GM12878 (cell line): ENCODE measurements around the gene MIER1. TPM values are rescaled to one million over a fixed set of nuclear protein-coding genes. Genes with fewer than 3 reads are reported as not detected.

Source experiments
- ATAC-seq: fragments of 200-7000 bp; cut with Tn5 transposase; 3 replicates; pipeline ENCODE4 v1.9.1; 2020; ENCODE audit warnings: mild to moderate bottlenecking, moderate library complexity
- BruUV-seq: library from RNA; stranded (reverse); fragments of 400-500 nt; replicated peaks from 2 replicates; lab custom pipeline; 2021; lab: Mats Ljungman, UMichigan
- CTCF ChIA-PET: fragments of 300-600 bp; sonication (Branson Sonifier 250); formaldehyde crosslinking; extraction: SDS; loops from one replicate; lab custom pipeline; 2021; ENCODE audit warnings: inconsistent platforms; lab: Yijun Ruan, JAX
- POLR2A ChIA-PET: fragments of 350-600 bp; formaldehyde crosslinking; extraction: SDS; loops from one replicate; lab custom pipeline; 2021; ENCODE audit warnings: inconsistent platforms; lab: Charles Lee
- RAD21 ChIA-PET: fragments of 300-600 bp; sonication (Branson Sonifier 250); formaldehyde crosslinking; loops from one replicate; lab custom pipeline; 2023; ENCODE audit warnings: antibody characterized with exemption; ENCODE audit not compliant: unreplicated experiment; lab: Charles Lee
- SMC1A ChIA-PET: fragments of 300-600 bp; sonication (Branson Sonifier 250); formaldehyde crosslinking; loops from one replicate; lab custom pipeline; 2023; ENCODE audit not compliant: unreplicated experiment, uncharacterized antibody; lab: Charles Lee
- DNase-seq: peaks from one replicate; pipeline ENCODE4 v3.0.0-alpha.2; 2011; ENCODE audit warnings: low read depth, low spot score
- FAIRE-seq: peaks from 3 replicates; lab custom pipeline; 2011; peaks lifted over from hg19 to GRCh38; lab: Jason Lieb, UNC
- H2AFZ ChIP-seq: 2 replicates; pipeline ENCODE4 v1.6.0; 2011; ENCODE audit warnings: low read depth, low read length, control low read depth; ENCODE audit not compliant: control insufficient read depth
- H3K27ac ChIP-seq: 2 replicates; pipeline ENCODE4 v1.5.1; 2011; ENCODE audit warnings: control low read depth; ENCODE audit not compliant: control insufficient read depth, insufficient read depth
- H3K27me3 ChIP-seq, 2 experiments: replicated peaks in 1 of 2; 2 replicates each; pipeline versions ENCODE4 v1.6.0 to v1.6.1; 2011; ENCODE audit warnings: low read length in 1 of 2; ENCODE audit not compliant: control insufficient read depth in 2 of 2, insufficient read depth in 2 of 2
- H3K36me3 ChIP-seq, 2 experiments: 2 replicates each; pipeline ENCODE4 v1.5.1; 2011; ENCODE audit warnings: low read length in 1 of 2; ENCODE audit not compliant: control insufficient read depth in 2 of 2, insufficient read depth in 2 of 2
- H3K4me1 ChIP-seq: 2 replicates; pipeline ENCODE4 v1.6.1; 2011; ENCODE audit warnings: mild to moderate bottlenecking, low read length, moderate library complexity, mixed read lengths; ENCODE audit not compliant: control insufficient read depth, insufficient read depth
- H3K4me2 ChIP-seq: 2 replicates; pipeline ENCODE4 v1.6.0; 2011; ENCODE audit warnings: control low read depth; ENCODE audit not compliant: control insufficient read depth, insufficient read depth
- H3K4me3 ChIP-seq: fragments of 200-600 bp; sonication (generic); 2 replicates; pipeline ENCODE4 v1.5.1; 2016
- H3K79me2 ChIP-seq: 2 replicates; pipeline ENCODE4 v1.6.0; 2011; ENCODE audit warnings: low read length; ENCODE audit not compliant: control insufficient read depth, insufficient read depth
- H3K9ac ChIP-seq: 2 replicates; pipeline ENCODE4 v1.8.0; 2011; ENCODE audit warnings: low read length, control low read depth, mixed read lengths; ENCODE audit not compliant: control insufficient read depth, insufficient read depth
- H3K9me3 ChIP-seq: replicated peaks from 3 replicates; pipeline ENCODE4 v1.5.1; 2011; ENCODE audit warnings: mild to moderate bottlenecking, low read length; ENCODE audit not compliant: control insufficient read depth, insufficient read depth
- H4K20me1 ChIP-seq: 2 replicates; pipeline ENCODE4 v1.6.0; 2011; ENCODE audit not compliant: control insufficient read depth, insufficient read depth
- ETV6 ChIP-seq, 2 experiments: fragments of 450-650 bp in 1 of 2; IDR thresholded peaks in 1 of 2; conservative IDR thresholded peaks in 1 of 2; 2 replicates each; pipeline ENCODE4 v1.6.1; 2014; ENCODE audit warnings: antibody characterized with exemption in 1 of 2, borderline replicate concordance in 1 of 2, low read depth in 1 of 2, mild to moderate bottlenecking in 1 of 2, moderate library complexity in 1 of 2
- JUND ChIP-seq: IDR thresholded peaks from 2 replicates; pipeline ENCODE4 v1.6.1; 2012; ENCODE audit warnings: low read depth, mild to moderate bottlenecking, low read length, improper control_type of control experiment, moderate library complexity
- PML ChIP-seq: IDR thresholded peaks from 2 replicates; pipeline ENCODE4 v1.6.1; 2012; ENCODE audit warnings: low read length, inconsistent platforms
- TCF12 ChIP-seq: IDR thresholded peaks from 2 replicates; pipeline ENCODE4 v1.6.1; 2011; ENCODE audit warnings: low read depth, mild to moderate bottlenecking, low read length
- WGBS: methylation state at CpG from one replicate; pipeline ENCODE4 v1.1.6; 2016; ENCODE audit warnings: low lambda C conversion rate; ENCODE audit not compliant: insufficient replicate concordance, insufficient coverage; ENCODE audit errors: missing lambda C conversion rate; 5-methylcytosine and 5-hydroxymethylcytosine counted together
- in situ Hi-C: fragments of 300-500 bp; cut with MboI; formaldehyde crosslinking; loops from 9 replicates; pipeline ENCODE4 v1.14.3; 2018; ENCODE audit warnings: mixed read lengths
- intact Hi-C: fragments of 100-400 bp; cut with micrococcal nuclease; formaldehyde crosslinking; loops from one replicate; pipeline ENCODE4 v1.14.2; 2022; ENCODE audit not compliant: unreplicated experiment
- polyA plus RNA-seq, 11 experiments: library from polyadenylated mRNA; depleted of rRNA in 4 of 11; unstranded in 6 of 11; stranded (reverse) in 5 of 11; fragments of >200 nt; fragmentation: Nextera tagmentation in 4 of 11; fragmentation: Illumina TruSeq in 1 of 11; extraction: Ambion mirVana in 4 of 11; extraction: Trizol in 1 of 11; gene quantifications; 1 replicate in 1 of 11; 2 replicates in 10 of 11; pipeline versions ENCODE4 v1.2.1 to v1.2.3, GENCODE V29; 2011 to 2016; ENCODE audit warnings: inconsistent platforms in 2 of 11, missing spikeins in 2 of 11, low read depth in 1 of 11
- total RNA-seq, 4 experiments: library from RNA; depleted of rRNA in 3 of 4; stranded (reverse); fragments of >200 nt in 3 of 4; fragmentation: Illumina TruSeq in 1 of 4; extraction: Trizol in 1 of 4; gene quantifications; 2 replicates each; pipeline versions ENCODE4 v1.2.1 to v1.2.3, GENCODE V29; 2013 to 2021
- TF ChIP-seq, protein P1 (sequence below): IDR thresholded peaks from 2 replicates; pipeline ENCODE4 v1.6.1; 2011; ENCODE audit warnings: low read depth, low read length, improper control_type of control experiment, borderline replicate concordance
- TF ChIP-seq, protein P2 (sequence below): fragments of 450-650 bp; IDR thresholded peaks from 2 replicates; pipeline ENCODE4 v1.6.1; 2017; ENCODE audit warnings: antibody characterized with exemption, mild to moderate bottlenecking, moderate library complexity
- TF ChIP-seq, protein P3 (sequence below): IDR thresholded peaks from 2 replicates; pipeline ENCODE4 v1.6.1; 2012; ENCODE audit warnings: low read depth, low read length, improper control_type of control experiment

Gene MIER1
- total and polyA plus RNA-seq, 10 of the 15 experiments (the other 5 are each of a cell fraction or from before 2014, with no cell fraction given), result 13.6 to 39.8 (median 25.7) TPM

DNA sequence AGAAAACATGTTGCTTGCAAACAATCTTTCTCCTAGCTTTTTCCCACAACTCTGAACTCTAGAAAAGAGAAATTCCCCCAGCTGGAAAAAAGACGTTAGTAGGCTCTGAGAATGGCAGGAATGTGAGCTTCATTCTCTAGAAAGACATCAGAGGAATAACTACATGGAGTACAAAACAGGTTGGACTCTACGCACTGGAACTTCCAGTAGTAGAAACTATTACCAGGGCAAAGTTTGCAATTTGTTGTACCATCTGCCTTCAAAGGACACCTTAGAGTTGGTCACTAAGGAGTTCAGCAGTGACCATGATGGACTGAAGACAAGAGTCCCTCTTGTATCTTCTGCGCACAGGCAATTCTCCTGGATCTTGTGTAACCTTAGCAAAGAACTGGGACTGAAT is 68.3 kb downstream of the MIER1 start:
- Histone ChIP-seq H2AFZ (no peak overlapping the region), H4K20me1 (no peaks in the 10 kb centered on the region), H3K4me2 (no peak overlapping the region), H3K27me3 (no peaks in the 10 kb centered on the region), H3K4me3 (no peak overlapping the region), H3K36me3 (peaks cover 0 to 10% of the 10 kb centered on the region in 2 experiments; a peak in 1 of 4 replicates), H3K4me1 (no peaks in the 10 kb centered on the region), H3K9ac (no peak overlapping the region), H3K9me3 (no peaks in the 10 kb centered on the region), H3K27ac (no peak overlapping the region), H3K79me2 (no peaks in the 10 kb centered on the region)
- RAD21 ChIA-PET, result interaction anchor here (0.7 to 1.6 kb wide), 2 partner anchors 156 to 218 kb away, joined by 3 to 4 read pairs; no protein-coding TSS in a partner anchor
- DNase-seq (no peak), FAIRE-seq (no peak), ATAC-seq (no peak)
- TF ChIP-seq ETV6 (conservative IDR thresholded peaks at IDR 0.05 in 1 of 2, IDR thresholded peaks at IDR 0.05 in 1 of 2; ENCODE audit: borderline replicate concordance in 1 of 2, low read depth in 1 of 2) (no peak), TCF12 (no peak), PML (no peak), JUND (no peak)
- TF ChIP-seq, protein P1, sequence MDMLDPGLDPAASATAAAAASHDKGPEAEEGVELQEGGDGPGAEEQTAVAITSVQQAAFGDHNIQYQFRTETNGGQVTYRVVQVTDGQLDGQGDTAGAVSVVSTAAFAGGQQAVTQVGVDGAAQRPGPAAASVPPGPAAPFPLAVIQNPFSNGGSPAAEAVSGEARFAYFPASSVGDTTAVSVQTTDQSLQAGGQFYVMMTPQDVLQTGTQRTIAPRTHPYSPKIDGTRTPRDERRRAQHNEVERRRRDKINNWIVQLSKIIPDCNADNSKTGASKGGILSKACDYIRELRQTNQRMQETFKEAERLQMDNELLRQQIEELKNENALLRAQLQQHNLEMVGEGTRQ, result no peak
- TF ChIP-seq, protein P2, sequence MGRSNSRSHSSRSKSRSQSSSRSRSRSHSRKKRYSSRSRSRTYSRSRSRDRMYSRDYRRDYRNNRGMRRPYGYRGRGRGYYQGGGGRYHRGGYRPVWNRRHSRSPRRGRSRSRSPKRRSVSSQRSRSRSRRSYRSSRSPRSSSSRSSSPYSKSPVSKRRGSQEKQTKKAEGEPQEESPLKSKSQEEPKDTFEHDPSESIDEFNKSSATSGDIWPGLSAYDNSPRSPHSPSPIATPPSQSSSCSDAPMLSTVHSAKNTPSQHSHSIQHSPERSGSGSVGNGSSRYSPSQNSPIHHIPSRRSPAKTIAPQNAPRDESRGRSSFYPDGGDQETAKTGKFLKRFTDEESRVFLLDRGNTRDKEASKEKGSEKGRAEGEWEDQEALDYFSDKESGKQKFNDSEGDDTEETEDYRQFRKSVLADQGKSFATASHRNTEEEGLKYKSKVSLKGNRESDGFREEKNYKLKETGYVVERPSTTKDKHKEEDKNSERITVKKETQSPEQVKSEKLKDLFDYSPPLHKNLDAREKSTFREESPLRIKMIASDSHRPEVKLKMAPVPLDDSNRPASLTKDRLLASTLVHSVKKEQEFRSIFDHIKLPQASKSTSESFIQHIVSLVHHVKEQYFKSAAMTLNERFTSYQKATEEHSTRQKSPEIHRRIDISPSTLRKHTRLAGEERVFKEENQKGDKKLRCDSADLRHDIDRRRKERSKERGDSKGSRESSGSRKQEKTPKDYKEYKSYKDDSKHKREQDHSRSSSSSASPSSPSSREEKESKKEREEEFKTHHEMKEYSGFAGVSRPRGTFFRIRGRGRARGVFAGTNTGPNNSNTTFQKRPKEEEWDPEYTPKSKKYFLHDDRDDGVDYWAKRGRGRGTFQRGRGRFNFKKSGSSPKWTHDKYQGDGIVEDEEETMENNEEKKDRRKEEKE, result no peak
- TF ChIP-seq, protein P3, sequence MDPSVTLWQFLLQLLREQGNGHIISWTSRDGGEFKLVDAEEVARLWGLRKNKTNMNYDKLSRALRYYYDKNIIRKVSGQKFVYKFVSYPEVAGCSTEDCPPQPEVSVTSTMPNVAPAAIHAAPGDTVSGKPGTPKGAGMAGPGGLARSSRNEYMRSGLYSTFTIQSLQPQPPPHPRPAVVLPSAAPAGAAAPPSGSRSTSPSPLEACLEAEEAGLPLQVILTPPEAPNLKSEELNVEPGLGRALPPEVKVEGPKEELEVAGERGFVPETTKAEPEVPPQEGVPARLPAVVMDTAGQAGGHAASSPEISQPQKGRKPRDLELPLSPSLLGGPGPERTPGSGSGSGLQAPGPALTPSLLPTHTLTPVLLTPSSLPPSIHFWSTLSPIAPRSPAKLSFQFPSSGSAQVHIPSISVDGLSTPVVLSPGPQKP, result no peak
- BruUV-seq, result no TSS peak
- SMC1A ChIA-PET, result interaction anchor here (0.6 to 1.9 kb wide), 11 partner anchors 9 to 219 kb away, joined by 3 to 6 read pairs (median 3); no protein-coding TSS in a partner anchor
- 92% methylated on average over 3 of the region's 3 CpGs for WGBS
- CTCF ChIA-PET, result interaction anchor here (1.1 to 2.9 kb wide), 3 partner anchors 156 to 508 kb away, joined by 3 to 20 read pairs (median 15); no protein-coding TSS in a partner anchor
- intact Hi-C loops (no loop called here), in situ Hi-C loops (loop anchor here (5.0 to 10.0 kb wide), 3 partner anchors 154 to 512 kb away; no protein-coding TSS in a partner anchor)
- POLR2A ChIA-PET, result no interaction called here
